NCI-H524 (cell line): Measurements from ENCODE around the gene FAIM2.

ENCODE experiments used
- DNase-seq, 2 experiments: peaks; one replicate each; lab custom pipeline; 2025; lab: John Stamatoyannopoulos, UW

The FAIM2 gene

GRCh38 chr12:49824416-49824815 is 79.3 kb downstream of the FAIM2 start:
- no peak for DNase-seq

- no peak for DNase-seq
These were observed 79.7 kb downstream of the FAIM2 start for GRCh38 chr12:49823951-49824350.

- no peak for DNase-seq
These were observed 80.3 kb downstream of the FAIM2 start for GRCh38 chr12:49823350-49823749.

GRCh38 chr12:49821373-49822287 is 82.1 kb downstream of the FAIM2 start:
- DNase-seq, result no peak

GRCh38 chr12:49819786-49820185 is 83.9 kb downstream of the FAIM2 start:
- DNase-seq, result no peak

GRCh38 chr12:49818241-49818895 is 85.3 kb downstream of the FAIM2 start:
- DNase-seq, result no peak
